Stimulated activated naive CD8-positive, alpha-beta T cell treated with anti-CD3 and anti-CD28 coated beads, Interleukin-15, Interleukin-2, amounts not matched to agents 100 U/mL and 50 U/mL, for 24 hours (primary cell): ENCODE measurements around the gene LDAH.
A peak's percentile ranks its signal among the peaks of the same experiment; 100 is the strongest.

ENCODE experiments used
- ATAC-seq: fragments of 150-1000 bp; cut with Tn5 transposase; one replicate; pipeline ENCODE4 v1.10.0; 2021
- DNase-seq: peaks from one replicate; pipeline ENCODE4 v3.0.0; 2021

LDAH gene

GRCh38 chr2:20781656-20782265, 41.1 kb downstream of the LDAH start:
- DNase-seq (no peak), ATAC-seq (no peak)

GRCh38 chr2:20771299-20771698, 51.6 kb downstream of the LDAH start:
- DNase-seq (no peak), ATAC-seq (no peak)

- no peak for ATAC-seq
Measured at GRCh38 chr2:20766798-20767644, 55.9 kb downstream of the LDAH start.

GRCh38 chr2:20766213-20766612, 56.7 kb downstream of the LDAH start:
- DNase-seq: no peak
- ATAC-seq: no peak

More at GRCh38 chr2:20766798-20767644, 55.9 kb downstream of the LDAH start:
- no peak for DNase-seq

- DNase-seq (no peak), ATAC-seq (no peak)
Measured at GRCh38 chr2:20762945-20763683, 59.8 kb downstream of the LDAH start.

GRCh38 chr2:20759487-20759886, 63.4 kb downstream of the LDAH start:
- ATAC-seq (peak; percentile 52), DNase-seq (no peak)

GRCh38 chr2:20758997-20759396, 63.9 kb downstream of the LDAH start:
- peak; percentile 23 for ATAC-seq
- no peak for DNase-seq

- no peak for DNase-seq
- ATAC-seq: no peak
Measured at GRCh38 chr2:20757405-20758090, 65.4 kb downstream of the LDAH start.

- ATAC-seq: no peak
Measured at GRCh38 chr2:20755132-20755800, 67.6 kb downstream of the LDAH start.

GRCh38 chr2:20752293-20752692, 70.6 kb downstream of the LDAH start:
- ATAC-seq (no peak), DNase-seq (no peak)

More at GRCh38 chr2:20755132-20755800, 67.6 kb downstream of the LDAH start:
- no peak for DNase-seq

GRCh38 chr2:20747317-20747716, 75.6 kb downstream of the LDAH start:
- DNase-seq: no peak
- no peak for ATAC-seq

GRCh38 chr2:20745924-20746555, 76.9 kb downstream of the LDAH start:
- ATAC-seq (no peak), DNase-seq (no peak)

- ATAC-seq (no peak), DNase-seq (no peak)
Measured at GRCh38 chr2:20744366-20745335, 78.2 kb downstream of the LDAH start.

- no peak for ATAC-seq
Measured at GRCh38 chr2:20738772-20739171, 84.1 kb downstream of the LDAH start.

GRCh38 chr2:20737505-20737904, 85.4 kb downstream of the LDAH start:
- ATAC-seq: no peak

More at GRCh38 chr2:20738772-20739171, 84.1 kb downstream of the LDAH start:
- no peak for DNase-seq

GRCh38 chr2:20728114-20728758, 94.7 kb downstream of the LDAH start:
- no peak for DNase-seq
- ATAC-seq: no peak

More at GRCh38 chr2:20737505-20737904, 85.4 kb downstream of the LDAH start:
- DNase-seq: no peak

- ATAC-seq: no peak
- no peak for DNase-seq
Measured at GRCh38 chr2:20726913-20727312, 96.0 kb downstream of the LDAH start.

- ATAC-seq: no peak
- DNase-seq: no peak
Measured at GRCh38 chr2:20725782-20726181, 97.1 kb downstream of the LDAH start.

GRCh38 chr2:20724500-20725053, 98.3 kb downstream of the LDAH start:
- DNase-seq (no peak), ATAC-seq (no peak)
